Lung (tissue), 12 donors: Measurements from ENCODE around the gene RHEB. TPM values are rescaled to one million over a fixed set of nuclear protein-coding genes. Genes with fewer than 3 reads are reported as not detected.

ENCODE experiments used
- ATAC-seq: fragments of 200-7000 bp; cut with Tn5 transposase; one replicate; pipeline ENCODE4 v1.9.1; 2020; ENCODE audit warnings: moderate number of reproducible peaks; ENCODE audit not compliant: insufficient read depth, low FRiP score
- DNase-seq, 3 donors: peaks; one replicate each; pipeline ENCODE4 v3.0.0-alpha.2; 2013 to 2017
- H3K27ac ChIP-seq, 2 donors: one replicate each; pipeline ENCODE4 v1.5.1; 2013; ENCODE audit warnings: mild to moderate bottlenecking in 2 of 2, moderate library complexity in 2 of 2, control low read depth in 1 of 2, inconsistent platforms in 1 of 2, low read depth in 1 of 2, low read length in 1 of 2
- H3K27me3 ChIP-seq, 3 donors: one replicate each; pipeline ENCODE4 v1.5.1; 2013; ENCODE audit warnings: low read length in 2 of 3; ENCODE audit not compliant: control insufficient read depth in 3 of 3, insufficient read depth in 3 of 3
- H3K36me3 ChIP-seq, 4 donors: one replicate each; pipeline ENCODE4 v1.5.1; 2013; ENCODE audit warnings: low read length in 4 of 4, mild to moderate bottlenecking in 1 of 4, moderate library complexity in 1 of 4; ENCODE audit not compliant: control insufficient read depth in 4 of 4, insufficient read depth in 4 of 4
- H3K4me1 ChIP-seq, 5 donors: one replicate each; pipeline ENCODE4 v1.5.1; 2013; ENCODE audit warnings: low read length in 5 of 5, mild to moderate bottlenecking in 2 of 5, moderate library complexity in 1 of 5; ENCODE audit not compliant: control insufficient read depth in 5 of 5, insufficient read depth in 5 of 5
- H3K4me3 ChIP-seq: one replicate; pipeline ENCODE4 v1.5.1; 2013; ENCODE audit warnings: mild to moderate bottlenecking, control low read depth, moderate library complexity
- H3K9ac ChIP-seq, 2 donors: one replicate each; pipeline ENCODE4 v1.5.1; 2013; ENCODE audit warnings: low read length in 2 of 2, control low read depth in 1 of 2; ENCODE audit not compliant: insufficient read depth in 1 of 2
- H3K9me3 ChIP-seq, 4 donors: one replicate each; pipeline ENCODE4 v1.5.1; 2013; ENCODE audit warnings: low read length in 3 of 4, mild to moderate bottlenecking in 1 of 4, moderate library complexity in 1 of 4; ENCODE audit not compliant: control insufficient read depth in 4 of 4, insufficient read depth in 3 of 4
- CTCF ChIP-seq: IDR thresholded peaks from 2 replicates; pipeline ENCODE4 v1.5.1; 2012; ENCODE audit warnings: mild to moderate bottlenecking; ENCODE audit errors: control extremely low read depth, extremely low read depth
- WGBS, 2 donors: extraction: QIAGEN DNeasy Blood & Tissue Kit; methylation state at CpG; one replicate each; pipeline ENCODE4 v1.1.7; 2013; 5-methylcytosine and 5-hydroxymethylcytosine counted together
- polyA plus RNA-seq, 2 donors: library from polyadenylated mRNA; stranded (reverse); fragments of 200-250 nt; gene quantifications; one replicate each; pipeline ENCODE4 v1.2.1, GENCODE V29; 2013
- total RNA-seq, 2 donors: library from RNA; depleted of rRNA in 1 of 2; stranded (reverse); fragments of >200 nt in 1 of 2; gene quantifications; one replicate each; pipeline ENCODE4 v1.2.1, GENCODE V29; 2014 to 2021
- donor health status: control.
- donor health status: control.
- donor health status: Bipolar disorder and iron deficiency.
- donor health status: healthy.
- donor health status: DM: yes; HTN: yes; CAD: no.

RHEB gene
- total and polyA plus RNA-seq, 4 donors, result 65.6 to 117 (median 83.8) TPM

GRCh38 chr7:151481650-151482505 is 37.8 kb downstream of the RHEB start:
- TF ChIP-seq CTCF, result no peak
- Histone ChIP-seq H3K4me1 (peaks cover 0 to 24% (median 0%) of the 10 kb centered on the region in 5 donors), H3K27ac (no peak overlapping the region), H3K9me3 (no peaks in the 10 kb centered on the region), H3K36me3 (peaks cover 11 to 27% (median 22%) of the 10 kb centered on the region in 4 donors), H3K27me3 (no peaks in the 10 kb centered on the region), H3K4me3 (no peak overlapping the region), H3K9ac (no peak overlapping the region)
- WGBS, 2 donors, result 88 to 93% methylated on average over 4 of the region's 4 CpGs
- ATAC-seq, result no peak
- DNase-seq, result no peak

- Histone ChIP-seq H3K27me3 (no peaks in the 10 kb centered on the region), H3K27ac (no peak overlapping the region), H3K4me1 (no peaks in the 10 kb centered on the region), H3K4me3 (no peak overlapping the region), H3K36me3 (peaks cover 2 to 11% (median 5%) of the 10 kb centered on the region in 4 donors), H3K9me3 (no peaks in the 10 kb centered on the region), H3K9ac (no peak overlapping the region)
- 90 to 92% methylated on average over 7 of the region's 7 CpGs for WGBS, 2 donors
- ATAC-seq (no peak), DNase-seq (no peak)
- TF ChIP-seq CTCF, result no peak
Measured at GRCh38 chr7:151477867-151478266, 41.8 kb downstream of the RHEB start.

GRCh38 chr7:151472644-151473380 is 46.9 kb downstream of the RHEB start:
- WGBS, 2 donors, result 71 to 78% methylated on average over 17 of the region's 17 CpGs
- peak in 2 of 3 donors; percentile 41 to 44 for DNase-seq
- H3K27me3 ChIP-seq, result no peaks in the 10 kb centered on the region
- peaks cover 0 to 9% (median 0%) of the 10 kb centered on the region in 5 donors for H3K4me1 ChIP-seq
- ATAC-seq, result no peak
- no peak for TF ChIP-seq CTCF
- no peak overlapping the region for H3K4me3 ChIP-seq
- H3K36me3 ChIP-seq, result peaks cover 7 to 28% (median 17%) of the 10 kb centered on the region in 4 donors
- no peak overlapping the region for H3K27ac ChIP-seq
- no peak overlapping the region for H3K9ac ChIP-seq
- H3K9me3 ChIP-seq, result no peaks in the 10 kb centered on the region
